ENCODE measurements around the gene CEP104.

CEP104 gene

GRCh38 chr1:3822421-3822820, 34.6 kb downstream of the CEP104 start:
- TF ChIP-seq, protein P1, sequence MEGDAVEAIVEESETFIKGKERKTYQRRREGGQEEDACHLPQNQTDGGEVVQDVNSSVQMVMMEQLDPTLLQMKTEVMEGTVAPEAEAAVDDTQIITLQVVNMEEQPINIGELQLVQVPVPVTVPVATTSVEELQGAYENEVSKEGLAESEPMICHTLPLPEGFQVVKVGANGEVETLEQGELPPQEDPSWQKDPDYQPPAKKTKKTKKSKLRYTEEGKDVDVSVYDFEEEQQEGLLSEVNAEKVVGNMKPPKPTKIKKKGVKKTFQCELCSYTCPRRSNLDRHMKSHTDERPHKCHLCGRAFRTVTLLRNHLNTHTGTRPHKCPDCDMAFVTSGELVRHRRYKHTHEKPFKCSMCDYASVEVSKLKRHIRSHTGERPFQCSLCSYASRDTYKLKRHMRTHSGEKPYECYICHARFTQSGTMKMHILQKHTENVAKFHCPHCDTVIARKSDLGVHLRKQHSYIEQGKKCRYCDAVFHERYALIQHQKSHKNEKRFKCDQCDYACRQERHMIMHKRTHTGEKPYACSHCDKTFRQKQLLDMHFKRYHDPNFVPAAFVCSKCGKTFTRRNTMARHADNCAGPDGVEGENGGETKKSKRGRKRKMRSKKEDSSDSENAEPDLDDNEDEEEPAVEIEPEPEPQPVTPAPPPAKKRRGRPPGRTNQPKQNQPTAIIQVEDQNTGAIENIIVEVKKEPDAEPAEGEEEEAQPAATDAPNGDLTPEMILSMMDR (conservative IDR thresholded peaks at IDR 0.05), result no peak
- TF ChIP-seq ZFX (IDR thresholded peaks at IDR 0.05), result no peak
- H3K27ac ChIP-seq, result no peak overlapping the region

GRCh38 chr1:3821908-3822307, 35.1 kb downstream of the CEP104 start:
- H3K27ac ChIP-seq, result no peak overlapping the region
- TF ChIP-seq ZFX (IDR thresholded peaks at IDR 0.05), result no peak
- TF ChIP-seq, protein P1 (conservative IDR thresholded peaks at IDR 0.05), result no peak

- TF ChIP-seq ZFX (IDR thresholded peaks at IDR 0.05), result no peak
- TF ChIP-seq, protein P1 (conservative IDR thresholded peaks at IDR 0.05), result no peak
Observed at GRCh38 chr1:3821447-3821846, 35.6 kb downstream of the CEP104 start.

GRCh38 chr1:3821004-3821403, 36.0 kb downstream of the CEP104 start:
- no peak overlapping the region for H3K27ac ChIP-seq
- TF ChIP-seq ZFX (IDR thresholded peaks at IDR 0.05), result no peak
- TF ChIP-seq, protein P1 (conservative IDR thresholded peaks at IDR 0.05), result no peak

More at GRCh38 chr1:3821447-3821846, 35.6 kb downstream of the CEP104 start:
- H3K27ac ChIP-seq, result no peak overlapping the region

GRCh38 chr1:3820316-3820715, 36.7 kb downstream of the CEP104 start:
- TF ChIP-seq ZFX (IDR thresholded peaks at IDR 0.05), result no peak
- TF ChIP-seq, protein P1 (conservative IDR thresholded peaks at IDR 0.05), result no peak
- no peak overlapping the region for H3K27ac ChIP-seq

DNA sequence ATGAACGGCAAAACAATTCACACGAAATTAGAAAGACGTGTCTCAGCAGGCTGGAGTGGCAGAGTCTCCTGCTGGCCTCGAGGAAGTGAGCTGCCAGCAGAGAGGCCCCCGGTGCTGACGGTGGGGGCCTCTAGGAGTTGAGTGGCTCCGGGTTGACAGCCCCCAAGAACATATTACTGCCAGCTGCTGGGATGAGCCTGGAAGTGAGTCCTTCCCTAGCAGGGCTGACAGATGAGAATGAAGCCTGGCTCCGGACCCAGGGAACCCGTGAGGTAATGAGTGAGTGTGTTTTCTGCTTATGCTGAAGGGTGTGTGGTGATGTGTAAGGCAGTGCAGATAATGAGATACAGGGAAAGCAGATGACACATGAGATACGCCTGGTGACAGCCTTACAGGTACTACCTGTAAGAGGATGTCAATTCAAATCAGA, 37.2 kb downstream of the CEP104 start:
- no peak for TF ChIP-seq ZFX (IDR thresholded peaks at IDR 0.05)
- TF ChIP-seq, protein P1 (conservative IDR thresholded peaks at IDR 0.05), result no peak

DNA sequence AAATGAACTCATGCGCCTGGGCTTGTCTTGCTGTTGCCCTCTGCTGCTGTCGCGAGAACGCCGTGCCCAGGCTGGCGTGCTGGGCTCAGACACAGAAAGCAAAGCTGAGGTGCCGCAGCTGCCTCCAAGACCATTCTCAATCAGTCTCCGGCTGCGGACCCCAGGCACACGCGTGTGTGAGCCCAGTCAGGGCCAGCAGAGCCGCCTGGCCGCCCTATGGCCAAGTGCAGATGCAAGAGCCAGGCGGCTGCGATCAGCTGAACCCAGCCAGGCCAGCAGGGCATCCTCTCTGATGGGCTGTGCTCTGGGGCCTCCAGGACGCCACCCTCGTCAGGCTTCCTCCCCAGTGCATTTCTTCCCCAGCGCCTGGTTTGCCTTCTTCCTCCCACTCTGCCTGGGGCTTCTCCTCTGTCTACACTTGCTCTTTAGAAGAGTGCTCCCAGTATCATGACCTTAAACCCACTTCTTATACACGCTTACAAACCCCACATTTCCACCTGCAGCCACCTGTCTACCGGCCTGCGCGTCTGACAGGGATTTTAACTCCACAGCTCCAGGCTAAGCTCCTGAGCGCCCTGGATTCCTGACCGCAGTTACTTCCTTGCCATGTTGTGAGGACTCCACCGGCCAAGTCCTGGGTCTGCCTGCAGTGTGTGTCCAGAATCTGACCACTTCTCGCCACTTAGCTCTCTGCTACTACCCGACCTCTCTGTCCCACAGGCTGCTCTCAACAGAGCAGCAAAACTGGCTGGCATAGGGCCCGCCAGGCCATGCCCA, 39.0 kb downstream of the CEP104 start:
- no peak overlapping the region for H3K27ac ChIP-seq
- no peak for TF ChIP-seq ZFX (IDR thresholded peaks at IDR 0.05)
- TF ChIP-seq, protein P1 (conservative IDR thresholded peaks at IDR 0.05), result no peak

More for the DNA sequence above, 37.2 kb downstream of the CEP104 start:
- H3K27ac ChIP-seq, result no peak overlapping the region

All from C4-2B (cell line).